ENCODE data around the gene B3GNT7. TPM values are rescaled to one million over a fixed set of nuclear protein-coding genes. Genes with fewer than 3 reads are reported as not detected.

B3GNT7 gene
- total RNA-seq, 2 donors from 2014 or later, result 244 to 258 TPM

GRCh38 chr2:231361701-231362554, 33.6 kb upstream of the B3GNT7 start:
- Histone ChIP-seq H3K27ac (no peak overlapping the region), H3K4me1 (no peaks in the 10 kb centered on the region), H3K9ac (ENCODE audit: low read depth in 2 of 2, low read length in 2 of 2) (no peak overlapping the region), H3K4me3 (no peak overlapping the region), H3K9me3 (no peaks in the 10 kb centered on the region), H3K36me3 (no peaks in the 10 kb centered on the region), H3K27me3 (no peaks in the 10 kb centered on the region)
- no peak for TF ChIP-seq CTCF (IDR thresholded peaks at IDR 0.05)
- intact Hi-C loops (cut with DNase I), result no loop called here
- no peak for DNase-seq

- no peak overlapping the region for H3K4me3 ChIP-seq
- H3K27ac ChIP-seq, result no peak overlapping the region
- H3K9me3 ChIP-seq, result no peaks in the 10 kb centered on the region
- DNase-seq, result no peak
- no peaks in the 10 kb centered on the region for H3K27me3 ChIP-seq
- no peaks in the 10 kb centered on the region for H3K4me1 ChIP-seq
- TF ChIP-seq CTCF (IDR thresholded peaks at IDR 0.05), result no peak
- no peak overlapping the region for H3K9ac ChIP-seq (ENCODE audit: low read depth in 2 of 2, low read length in 2 of 2)
- no peaks in the 10 kb centered on the region for H3K36me3 ChIP-seq
- intact Hi-C loops (cut with DNase I), result no loop called here
Observed at GRCh38 chr2:231362555-231363184, 32.8 kb upstream of the B3GNT7 start.

GRCh38 chr2:231364061-231364460, 31.4 kb upstream of the B3GNT7 start:
- no peaks in the 10 kb centered on the region for H3K36me3 ChIP-seq
- no peak overlapping the region for H3K4me3 ChIP-seq
- H3K9ac ChIP-seq (ENCODE audit: low read depth in 2 of 2, low read length in 2 of 2), result no peak overlapping the region
- no peaks in the 10 kb centered on the region for H3K9me3 ChIP-seq
- no peak for TF ChIP-seq CTCF (IDR thresholded peaks at IDR 0.05)
- DNase-seq, result no peak
- no peaks in the 10 kb centered on the region for H3K4me1 ChIP-seq
- intact Hi-C loops (cut with DNase I), result no loop called here
- no peaks in the 10 kb centered on the region for H3K27me3 ChIP-seq
- no peak overlapping the region for H3K27ac ChIP-seq

GRCh38 chr2:231364961-231365810, 30.3 kb upstream of the B3GNT7 start:
- Histone ChIP-seq H3K4me3 (no peak overlapping the region), H3K27ac (peak overlapping the region; percentile 75), H3K9ac (ENCODE audit: low read depth in 2 of 2, low read length in 2 of 2) (peak overlapping the region in 1 of 2 donors; percentile 6), H3K4me1 (no peaks in the 10 kb centered on the region), H3K27me3 (no peaks in the 10 kb centered on the region), H3K9me3 (no peaks in the 10 kb centered on the region), H3K36me3 (no peaks in the 10 kb centered on the region)
- peak; percentile 78 for DNase-seq
- no peak for TF ChIP-seq CTCF (IDR thresholded peaks at IDR 0.05)
- intact Hi-C loops (cut with DNase I), result no loop called here

GRCh38 chr2:231367178-231367577, 28.3 kb upstream of the B3GNT7 start:
- no peaks in the 10 kb centered on the region for H3K9me3 ChIP-seq
- H3K27me3 ChIP-seq, result no peaks in the 10 kb centered on the region
- H3K27ac ChIP-seq, result no peak overlapping the region
- TF ChIP-seq CTCF (IDR thresholded peaks at IDR 0.05), result no peak
- H3K4me1 ChIP-seq, result no peaks in the 10 kb centered on the region
- DNase-seq, result no peak
- no peak overlapping the region for H3K9ac ChIP-seq (ENCODE audit: low read depth in 2 of 2, low read length in 2 of 2)
- no peak overlapping the region for H3K4me3 ChIP-seq
- intact Hi-C loops (cut with DNase I), result no loop called here
- no peaks in the 10 kb centered on the region for H3K36me3 ChIP-seq

All from colonic mucosa (tissue), 4 donors.